ACC112 (cell line): ENCODE data around the gene IFNGR1.

Experiments used
- H2AFZ ChIP-seq: fragments of 200-600 bp; sonication (generic); one replicate; pipeline ENCODE4 v1.6.0; 2017; ENCODE audit warnings: antibody characterized with exemption, low read length; ENCODE audit not compliant: unreplicated experiment
- H3K27ac ChIP-seq: fragments of 200-600 bp; sonication (generic); 2 replicates; pipeline ENCODE4 v1.5.1; 2014; ENCODE audit warnings: low read depth, mild to moderate bottlenecking, antibody characterized with exemption, low read length, moderate library complexity
- H3K27me3 ChIP-seq: fragments of 200-600 bp; sonication (generic); 2 replicates; pipeline ENCODE4 v1.6.1; 2014; ENCODE audit warnings: mild to moderate bottlenecking, antibody characterized with exemption, low read length, moderate library complexity, mixed read lengths; ENCODE audit not compliant: insufficient read depth
- H3K36me3 ChIP-seq: fragments of 200-600 bp; sonication (generic); 2 replicates; pipeline ENCODE4 v1.6.1; 2016; ENCODE audit warnings: mild to moderate bottlenecking, antibody characterized with exemption, low read length, moderate library complexity, mixed read lengths; ENCODE audit not compliant: insufficient read depth
- H3K4me1 ChIP-seq: fragments of 200-600 bp; sonication (generic); one replicate; pipeline ENCODE4 v1.6.1; 2016; ENCODE audit warnings: low read length, mixed read lengths; ENCODE audit not compliant: insufficient read depth, unreplicated experiment, control insufficient read depth
- H3K4me3 ChIP-seq: fragments of 200-600 bp; sonication (generic); 2 replicates; pipeline ENCODE4 v1.5.1; 2014; ENCODE audit warnings: mild to moderate bottlenecking, low read depth, low read length
- H3K79me2 ChIP-seq: fragments of 200-600 bp; sonication (generic); one replicate; pipeline ENCODE4 v1.6.0; 2016; ENCODE audit warnings: low read length; ENCODE audit not compliant: control insufficient read depth, unreplicated experiment, insufficient read depth

The IFNGR1 gene

DNA sequence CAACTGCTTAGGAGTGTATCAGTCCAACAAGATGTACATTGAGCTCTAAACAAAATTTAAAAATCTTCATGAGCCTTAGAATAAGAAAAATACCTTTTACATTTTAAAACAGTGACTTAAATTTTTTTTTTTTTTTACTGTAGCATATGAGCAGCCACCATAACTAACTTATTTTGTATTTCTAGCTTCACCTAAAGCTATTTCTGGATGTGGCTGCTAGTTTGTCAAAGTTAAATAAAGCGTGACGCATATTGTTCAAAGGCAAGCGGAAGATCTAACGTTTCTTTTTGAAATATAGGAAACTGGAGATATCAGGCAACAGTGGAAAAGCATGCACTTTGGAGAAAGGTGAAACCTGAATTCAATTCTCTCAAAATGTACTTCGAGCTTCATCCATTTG is 42.5 kb downstream of the IFNGR1 start:
- H3K27me3 ChIP-seq = no peaks in the 10 kb centered on the region
- no peak overlapping the region for H3K27ac ChIP-seq
- H2AFZ ChIP-seq = no peak overlapping the region
- H3K36me3 ChIP-seq = 0 out of 2 replicates have a peak, but pooled peaks cover 3% of the 10 kb centered on the region
- no peak overlapping the region for H3K4me3 ChIP-seq
- no peaks in the 10 kb centered on the region for H3K79me2 ChIP-seq
- no peaks in the 10 kb centered on the region for H3K4me1 ChIP-seq

DNA sequence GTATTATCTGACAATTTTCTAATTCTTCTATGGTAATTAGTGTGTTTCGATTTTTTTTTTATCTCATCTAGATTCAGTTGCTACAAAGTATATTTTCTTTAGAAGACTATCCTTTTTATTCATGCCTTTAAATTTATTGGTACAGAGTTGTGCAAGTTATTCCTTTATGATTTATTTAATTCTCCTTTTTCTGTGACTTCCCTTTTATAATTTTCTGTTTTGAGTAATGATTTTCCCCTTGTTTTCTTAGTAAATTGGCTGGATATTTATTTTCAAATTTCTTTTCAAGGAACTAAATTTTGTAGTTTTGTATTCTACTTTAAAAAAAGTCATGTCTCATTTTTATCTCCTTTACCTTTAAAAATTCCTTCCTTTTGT is 43.3 kb downstream of the IFNGR1 start:
- H3K36me3 ChIP-seq = 0 out of 2 replicates have a peak, but pooled peaks cover 3% of the 10 kb centered on the region
- no peak overlapping the region for H2AFZ ChIP-seq
- no peaks in the 10 kb centered on the region for H3K79me2 ChIP-seq
- no peak overlapping the region for H3K4me3 ChIP-seq
- H3K4me1 ChIP-seq = no peaks in the 10 kb centered on the region
- H3K27ac ChIP-seq = no peak overlapping the region
- no peaks in the 10 kb centered on the region for H3K27me3 ChIP-seq

GRCh38 chr6:137175157-137175867 is 43.9 kb downstream of the IFNGR1 start:
- Histone ChIP-seq H3K36me3 (0 out of 2 replicates have a peak, but pooled peaks cover 3% of the 10 kb centered on the region), H3K27ac (no peak overlapping the region), H3K27me3 (no peaks in the 10 kb centered on the region), H3K4me1 (no peaks in the 10 kb centered on the region), H2AFZ (no peak overlapping the region), H3K4me3 (no peak overlapping the region), H3K79me2 (no peaks in the 10 kb centered on the region)

DNA sequence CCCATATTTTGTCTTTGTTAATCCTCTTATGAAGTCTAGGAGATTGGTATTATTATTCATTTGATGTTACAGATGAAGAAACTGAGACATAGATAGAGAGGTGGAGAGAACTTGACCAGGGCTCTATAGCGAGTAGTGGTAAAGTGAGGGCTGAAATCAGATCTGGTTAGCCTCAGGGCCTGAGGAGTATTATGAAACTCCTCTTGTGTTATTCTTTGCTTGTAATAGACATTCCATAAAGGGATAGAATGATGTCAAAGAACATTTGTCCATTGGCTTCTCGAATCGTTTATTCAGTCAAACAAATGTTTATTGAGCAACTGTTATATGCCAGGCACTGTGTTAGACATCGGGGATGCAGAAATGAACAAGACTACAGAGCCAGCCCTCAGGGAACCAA is 45.7 kb downstream of the IFNGR1 start, which contains the start of gene IL22RA2:
Gene IL22RA2, minus strand, starts transcription at position 144 of the 400 bp plus-strand sequence. CDS start 11,895 bp downstream, outside the sequence.
- Histone ChIP-seq H3K27ac (no peak within 1 kb of the TSS), H3K4me3 (no peak within 1 kb of the TSS), H3K27me3 (no peaks in the 10 kb centered on the region), H3K36me3 (no peaks in the 10 kb centered on the region), H3K4me1 (no peaks in the 10 kb centered on the region), H3K79me2 (no peaks in the 10 kb centered on the region), H2AFZ (no peak within 1 kb of the TSS)

DNA sequence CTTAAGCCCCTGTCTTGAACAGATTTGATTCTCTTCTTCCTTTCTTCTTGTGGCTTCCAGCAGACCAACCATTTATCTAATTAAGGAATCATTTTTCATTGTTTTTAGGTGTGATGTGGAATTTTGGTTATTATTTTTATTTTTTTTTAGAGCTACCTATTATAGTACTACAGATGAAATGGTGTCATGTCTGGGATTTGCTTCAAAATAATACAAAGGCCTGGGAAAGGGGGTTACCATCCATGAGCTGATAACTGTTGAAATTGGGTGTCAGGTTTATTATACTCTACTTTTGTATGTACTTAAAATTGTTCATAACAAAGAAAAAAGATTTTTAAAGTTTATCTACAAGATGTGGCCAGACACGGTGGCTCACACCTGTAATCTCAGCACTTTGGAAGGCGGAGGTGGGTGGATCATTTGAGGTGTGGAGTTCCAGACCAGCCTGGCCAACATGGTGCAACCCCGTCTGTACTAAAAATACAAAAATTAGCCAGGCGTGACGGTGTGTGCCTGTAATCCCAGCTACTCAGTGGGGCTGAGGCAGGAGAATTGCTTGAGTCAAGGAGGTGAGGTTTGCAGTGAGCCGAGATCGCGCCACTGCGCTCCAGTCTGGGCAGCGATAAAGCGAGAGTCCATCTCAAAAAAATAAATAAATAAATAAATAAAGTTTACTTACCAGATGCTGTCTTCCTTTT is 46.3 kb downstream of the IFNGR1 start:
- no peak overlapping the region for H2AFZ ChIP-seq
- no peak overlapping the region for H3K27ac ChIP-seq
- H3K4me3 ChIP-seq = no peak overlapping the region
- H3K4me1 ChIP-seq = no peaks in the 10 kb centered on the region
- no peaks in the 10 kb centered on the region for H3K79me2 ChIP-seq
- no peaks in the 10 kb centered on the region for H3K27me3 ChIP-seq
- H3K36me3 ChIP-seq = no peaks in the 10 kb centered on the region

DNA sequence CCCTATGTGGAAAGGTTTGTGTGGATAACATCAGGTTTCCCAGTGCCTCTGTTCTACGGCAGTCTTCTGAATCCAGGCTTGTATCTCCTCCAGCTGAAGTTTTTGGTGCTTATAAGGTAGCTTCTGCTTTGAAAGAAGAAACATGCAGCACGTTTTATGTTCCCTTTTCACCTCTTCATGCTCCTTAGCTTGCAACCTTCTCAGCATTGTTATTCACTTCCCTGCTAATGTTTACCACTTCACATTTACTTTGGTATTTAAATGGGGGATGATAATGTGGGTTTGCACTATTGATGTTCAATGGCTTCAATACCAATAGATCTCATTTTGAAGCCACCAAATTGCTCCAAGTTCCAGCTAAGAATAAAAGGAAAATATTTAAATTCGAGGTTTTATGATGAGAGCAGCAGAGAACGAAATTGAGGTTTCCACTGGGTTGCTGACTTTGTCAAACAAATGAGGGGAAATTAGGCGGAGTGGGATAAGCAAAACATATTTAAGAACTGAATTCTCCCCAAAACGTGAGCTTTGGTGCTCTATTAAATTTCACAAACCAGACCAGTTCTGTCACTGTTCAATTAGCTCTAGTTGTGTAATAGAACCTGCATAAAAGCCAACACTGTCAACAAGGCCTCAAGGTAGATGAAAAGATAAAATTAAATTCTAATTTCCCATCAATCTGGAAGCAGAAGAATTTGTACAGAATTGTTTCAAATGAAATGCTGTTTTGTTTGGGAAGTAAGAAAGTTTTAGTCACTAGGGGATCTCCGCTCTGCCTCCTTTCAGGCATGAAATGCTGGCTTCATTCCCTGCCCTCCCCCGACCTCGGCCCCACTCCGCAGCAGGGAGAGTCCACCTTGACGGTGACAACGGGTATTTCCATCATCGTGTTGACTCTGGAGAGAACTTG is 47.1 kb downstream of the IFNGR1 start:
- Histone ChIP-seq H3K27me3 (no peaks in the 10 kb centered on the region), H3K4me3 (no peak overlapping the region), H3K36me3 (no peaks in the 10 kb centered on the region), H3K27ac (no peak overlapping the region), H3K4me1 (no peaks in the 10 kb centered on the region), H2AFZ (no peak overlapping the region), H3K79me2 (no peaks in the 10 kb centered on the region)

DNA sequence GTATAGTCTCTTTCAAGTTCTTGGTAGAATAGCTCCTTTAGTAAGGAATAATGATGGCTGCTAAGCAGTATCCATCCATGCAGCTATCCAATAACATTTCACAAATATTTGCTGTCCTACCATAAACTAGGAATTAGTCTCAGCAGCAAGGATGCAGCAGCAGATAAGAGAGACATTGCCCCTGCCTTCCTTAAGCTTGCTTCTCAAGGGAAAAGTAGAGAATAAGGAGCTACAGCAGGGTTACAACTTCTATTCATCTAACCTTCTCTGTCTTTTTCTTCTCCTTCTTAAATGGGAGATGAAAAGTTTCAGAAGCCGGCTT is 48.2 kb downstream of the IFNGR1 start:
- Histone ChIP-seq H2AFZ (no peak overlapping the region), H3K27ac (no peak overlapping the region), H3K4me1 (no peaks in the 10 kb centered on the region), H3K4me3 (no peak overlapping the region), H3K27me3 (no peaks in the 10 kb centered on the region), H3K79me2 (no peaks in the 10 kb centered on the region), H3K36me3 (no peaks in the 10 kb centered on the region)

GRCh38 chr6:137170266-137171052 is 48.7 kb downstream of the IFNGR1 start:
- Histone ChIP-seq H3K79me2 (no peaks in the 10 kb centered on the region), H3K4me1 (no peaks in the 10 kb centered on the region), H2AFZ (no peak overlapping the region), H3K36me3 (no peaks in the 10 kb centered on the region), H3K27me3 (no peaks in the 10 kb centered on the region), H3K4me3 (no peak overlapping the region), H3K27ac (no peak overlapping the region)

DNA sequence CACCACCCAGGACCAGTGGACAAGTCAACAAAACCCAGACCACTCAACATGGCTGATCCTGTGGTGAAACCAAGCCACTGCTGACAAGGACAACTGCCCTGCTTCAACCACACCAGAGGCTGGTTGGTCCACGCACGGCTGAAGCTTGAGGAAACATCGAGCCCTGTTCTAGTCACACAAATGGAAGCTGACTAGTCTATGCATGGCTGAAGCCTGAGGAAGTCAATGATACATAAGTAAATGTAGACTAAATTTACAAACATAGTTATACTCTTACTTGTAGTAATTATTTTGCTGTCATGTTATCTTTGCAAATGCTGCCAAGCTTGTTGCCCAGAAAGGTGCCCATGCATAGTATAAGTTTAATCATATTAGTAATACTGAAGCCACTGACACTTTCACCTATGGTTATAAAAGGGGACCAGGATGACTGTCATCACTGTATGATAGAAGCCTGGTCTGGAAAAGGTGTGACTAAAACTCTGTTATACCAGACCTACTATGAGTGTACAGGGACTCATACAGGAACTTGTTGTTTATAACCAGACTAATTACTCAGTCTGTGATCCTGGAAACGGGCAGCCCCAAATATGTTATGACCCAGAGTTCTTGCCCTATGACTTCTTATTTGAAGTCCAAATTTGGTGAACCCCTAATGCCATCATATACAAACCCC is 51.3 kb downstream of the IFNGR1 start:
- Histone ChIP-seq H3K4me1 (no peaks in the 10 kb centered on the region), H3K27me3 (no peaks in the 10 kb centered on the region)

More for the DNA sequence above, 51.3 kb downstream of the IFNGR1 start:
- no peaks in the 10 kb centered on the region for H3K36me3 ChIP-seq
- H3K4me3 ChIP-seq = no peak overlapping the region
- H3K79me2 ChIP-seq = no peaks in the 10 kb centered on the region
- H3K27ac ChIP-seq = no peak overlapping the region
- H2AFZ ChIP-seq = no peak overlapping the region
